Left ventricle myocardium inferior (tissue), 1 donor: ENCODE measurements around the gene RABGAP1. TPM values are rescaled to one million over a fixed set of nuclear protein-coding genes. Genes with fewer than 3 reads are reported as not detected.

Experiments
- DNase-seq: peaks from one replicate; pipeline ENCODE4 v3.0.0-alpha.2; 2020
- H3K27ac ChIP-seq: fragments of 200-600 bp; replicated peaks from 2 replicates; pipeline ENCODE4 v1.8.0; 2021
- H3K27me3 ChIP-seq: fragments of 200-600 bp; 2 replicates; pipeline ENCODE4 v1.8.0; 2021; ENCODE audit warnings: low read depth
- H3K36me3 ChIP-seq: fragments of 200-600 bp; 2 replicates; pipeline ENCODE4 v1.8.0; 2021
- H3K4me1 ChIP-seq: fragments of 200-600 bp; 2 replicates; pipeline ENCODE4 v1.8.0; 2021
- H3K4me3 ChIP-seq: fragments of 200-600 bp; 2 replicates; pipeline ENCODE4 v1.8.0; 2021; ENCODE audit warnings: mild to moderate bottlenecking, moderate library complexity
- H3K9me3 ChIP-seq: fragments of 200-600 bp; replicated peaks from 2 replicates; pipeline ENCODE4 v1.8.0; 2021
- intact Hi-C: fragments of 100-400 bp; cut with micrococcal nuclease; formaldehyde crosslinking; loops from one replicate; pipeline ENCODE4 v1.11.0; 2022
- total RNA-seq: library from RNA; stranded (reverse); fragmentation: NEBNext Ultra II Directional; extraction: Animal tissue kit (Norgen Biotek cat#: 25700); gene quantifications from one replicate; pipeline ENCODE4 v1.2.1, GENCODE V29; 2021
- TF ChIP-seq, protein P1 (sequence below): fragments of 200-600 bp; IDR thresholded peaks from 2 replicates; pipeline ENCODE4 v1.8.0; 2021; ENCODE audit warnings: antibody characterized with exemption, mild to moderate bottlenecking, borderline replicate concordance
- donor health status: DM: no; HTN: yes; CAD: no; lungs with severe emphysema.

The RABGAP1 gene
- total RNA-seq, 1 donor from 2014 or later, result 48.2 TPM

DNA sequence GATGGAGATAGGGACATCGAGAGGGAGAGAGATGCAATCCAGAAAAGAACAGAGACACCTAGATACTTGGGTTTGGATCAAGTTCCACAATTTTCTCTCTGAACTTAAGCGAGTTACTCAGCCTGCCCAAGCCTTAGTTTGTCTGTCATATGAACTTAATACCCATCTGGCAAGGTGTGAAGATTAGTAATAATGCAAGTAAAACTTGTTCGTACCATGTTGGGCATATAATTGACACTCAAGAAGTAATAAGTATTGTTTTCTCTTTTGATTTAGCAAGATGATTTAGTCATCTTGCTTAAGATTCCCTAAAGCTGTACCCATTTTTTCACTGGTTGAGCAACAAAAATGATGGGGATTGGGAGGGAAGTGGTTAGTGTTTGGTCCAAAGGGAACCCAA lies 7.5 kb downstream of the RABGAP1 start:
- Histone ChIP-seq H3K27ac (peak overlapping the region; percentile 53), H3K36me3 (no peaks in the 10 kb centered on the region), H3K4me3 (no peak overlapping the region), H3K4me1 (peaks cover 70% of the 10 kb centered on the region), H3K9me3 (no peaks in the 10 kb centered on the region), H3K27me3 (no peaks in the 10 kb centered on the region)
- no peak for DNase-seq
- TF ChIP-seq, protein P1, sequence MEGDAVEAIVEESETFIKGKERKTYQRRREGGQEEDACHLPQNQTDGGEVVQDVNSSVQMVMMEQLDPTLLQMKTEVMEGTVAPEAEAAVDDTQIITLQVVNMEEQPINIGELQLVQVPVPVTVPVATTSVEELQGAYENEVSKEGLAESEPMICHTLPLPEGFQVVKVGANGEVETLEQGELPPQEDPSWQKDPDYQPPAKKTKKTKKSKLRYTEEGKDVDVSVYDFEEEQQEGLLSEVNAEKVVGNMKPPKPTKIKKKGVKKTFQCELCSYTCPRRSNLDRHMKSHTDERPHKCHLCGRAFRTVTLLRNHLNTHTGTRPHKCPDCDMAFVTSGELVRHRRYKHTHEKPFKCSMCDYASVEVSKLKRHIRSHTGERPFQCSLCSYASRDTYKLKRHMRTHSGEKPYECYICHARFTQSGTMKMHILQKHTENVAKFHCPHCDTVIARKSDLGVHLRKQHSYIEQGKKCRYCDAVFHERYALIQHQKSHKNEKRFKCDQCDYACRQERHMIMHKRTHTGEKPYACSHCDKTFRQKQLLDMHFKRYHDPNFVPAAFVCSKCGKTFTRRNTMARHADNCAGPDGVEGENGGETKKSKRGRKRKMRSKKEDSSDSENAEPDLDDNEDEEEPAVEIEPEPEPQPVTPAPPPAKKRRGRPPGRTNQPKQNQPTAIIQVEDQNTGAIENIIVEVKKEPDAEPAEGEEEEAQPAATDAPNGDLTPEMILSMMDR, result no peak
- intact Hi-C loops, result no loop called here

DNA sequence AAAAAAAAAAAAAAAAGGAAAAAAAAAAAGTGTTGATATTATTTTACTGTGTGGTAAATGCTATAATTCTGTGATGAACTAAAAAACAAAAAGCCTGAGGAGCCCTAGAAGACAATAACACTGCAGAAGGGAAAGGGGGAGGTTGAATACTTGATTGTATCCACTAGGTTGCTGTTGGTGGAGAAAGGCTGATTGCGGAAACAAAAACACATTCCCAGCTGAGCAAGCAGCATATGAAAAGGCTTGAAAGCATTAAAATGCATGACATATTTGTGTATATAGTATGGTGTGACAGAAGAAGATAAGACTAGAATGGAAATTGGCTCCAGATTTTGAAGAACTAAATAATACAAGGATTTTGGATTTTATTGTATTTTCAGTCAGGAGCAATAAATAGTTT lies 8.9 kb downstream of the RABGAP1 start:
- no peaks in the 10 kb centered on the region for H3K36me3 ChIP-seq
- peaks cover 74% of the 10 kb centered on the region for H3K4me1 ChIP-seq
- DNase-seq, result no peak
- intact Hi-C loops, result no loop called here
- H3K9me3 ChIP-seq, result no peaks in the 10 kb centered on the region
- H3K27ac ChIP-seq, result no peak overlapping the region
- no peak overlapping the region for H3K4me3 ChIP-seq
- TF ChIP-seq, protein P1, result no peak
- H3K27me3 ChIP-seq, result no peaks in the 10 kb centered on the region

DNA sequence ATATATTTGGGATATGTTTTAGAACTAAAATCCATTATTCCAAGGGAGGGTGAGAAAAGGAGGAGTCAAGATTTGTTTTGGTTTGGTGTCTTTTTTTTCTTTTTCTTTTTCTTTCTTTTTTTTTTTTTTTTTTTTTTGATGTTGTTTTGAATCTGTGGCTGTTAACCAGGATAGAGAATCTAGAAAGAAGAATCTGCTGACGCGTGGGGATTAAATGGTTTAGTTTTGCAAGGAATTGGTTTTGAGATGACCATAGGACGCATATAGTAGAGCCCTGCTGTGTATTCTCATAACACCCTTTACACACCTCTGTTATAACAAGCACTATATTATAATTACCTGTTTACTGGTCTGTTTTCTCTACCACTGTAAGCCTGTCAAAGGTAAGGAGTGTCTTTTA lies 9.4 kb downstream of the RABGAP1 start:
- Histone ChIP-seq H3K4me3 (no peak overlapping the region), H3K36me3 (no peaks in the 10 kb centered on the region), H3K9me3 (no peaks in the 10 kb centered on the region), H3K27ac (no peak overlapping the region), H3K27me3 (no peaks in the 10 kb centered on the region), H3K4me1 (peaks cover 76% of the 10 kb centered on the region)
- TF ChIP-seq, protein P1, result no peak
- DNase-seq, result no peak
- intact Hi-C loops, result no loop called here

DNA sequence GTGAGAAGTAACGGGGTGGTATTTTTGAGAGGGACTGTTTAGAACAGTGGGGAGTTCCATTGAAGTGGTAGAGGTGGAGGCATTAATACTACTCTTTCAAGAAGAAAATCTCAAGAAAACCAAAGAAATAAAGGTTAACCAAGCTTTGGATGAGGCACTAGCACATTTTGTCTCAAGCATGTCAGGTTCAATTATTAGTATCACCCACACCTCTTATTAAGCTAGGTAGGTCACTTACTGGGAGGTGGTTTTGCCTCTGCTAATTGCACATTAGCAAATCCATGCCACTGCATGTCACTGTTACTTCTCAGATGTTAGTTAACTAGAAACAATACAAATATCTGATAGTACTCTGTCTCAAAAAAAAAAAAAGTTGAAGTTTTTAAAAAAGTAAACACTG lies 10.2 kb downstream of the RABGAP1 start:
- no peak overlapping the region for H3K4me3 ChIP-seq
- no peak for DNase-seq
- H3K9me3 ChIP-seq, result no peaks in the 10 kb centered on the region
- peaks cover 68% of the 10 kb centered on the region for H3K4me1 ChIP-seq
- no peak overlapping the region for H3K27ac ChIP-seq
- no peaks in the 10 kb centered on the region for H3K36me3 ChIP-seq
- TF ChIP-seq, protein P1, result no peak
- no peaks in the 10 kb centered on the region for H3K27me3 ChIP-seq
- intact Hi-C loops, result no loop called here

DNA sequence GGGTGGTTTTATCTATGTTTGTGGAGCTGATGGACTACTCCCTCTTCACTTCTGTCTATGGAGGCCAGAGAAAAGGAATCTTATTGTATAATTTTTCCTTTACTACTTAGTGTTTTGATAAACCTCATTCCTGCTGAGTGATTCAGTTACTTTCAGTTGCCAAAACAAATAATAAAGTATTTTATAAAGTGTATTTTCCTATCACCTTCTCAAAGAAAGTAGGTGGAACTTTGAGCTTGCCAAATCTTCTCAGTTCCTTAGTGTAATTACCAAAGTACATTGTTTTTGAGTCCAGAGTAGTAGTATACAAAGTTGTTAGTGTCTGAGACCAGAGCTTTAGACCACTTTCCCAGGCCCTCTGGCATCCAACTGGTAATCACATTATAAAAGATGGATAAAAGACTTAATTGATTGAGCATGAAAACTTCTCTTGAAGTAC lies 13.5 kb downstream of the RABGAP1 start:
- Histone ChIP-seq H3K4me3 (no peak overlapping the region), H3K4me1 (peaks cover 53% of the 10 kb centered on the region), H3K27ac (peak overlapping the region; percentile 22), H3K27me3 (no peaks in the 10 kb centered on the region), H3K36me3 (peaks cover 9% of the 10 kb centered on the region), H3K9me3 (no peaks in the 10 kb centered on the region)
- intact Hi-C loops, result no loop called here
- TF ChIP-seq, protein P1, result no peak
- DNase-seq, result no peak

DNA sequence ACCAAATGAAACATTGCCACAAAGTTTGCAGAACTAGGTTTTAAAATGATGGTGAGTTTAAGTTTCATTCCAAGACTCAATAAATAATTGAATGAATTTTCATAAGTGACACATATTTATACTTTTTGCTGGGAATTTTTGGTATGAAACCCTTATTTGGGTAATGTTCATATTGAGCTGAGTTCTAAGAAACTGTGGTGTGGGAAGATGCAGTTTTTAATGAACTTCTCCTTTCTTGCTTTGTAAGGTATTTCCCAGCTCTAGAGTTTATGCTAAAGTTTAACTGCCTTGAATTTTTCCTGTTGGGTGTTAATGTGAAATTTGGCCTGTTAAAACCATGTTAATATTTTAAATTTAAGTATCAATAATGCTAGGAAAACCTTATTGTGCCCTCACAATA lies 15.1 kb downstream of the RABGAP1 start:
- H3K27me3 ChIP-seq, result no peaks in the 10 kb centered on the region
- peaks cover 36% of the 10 kb centered on the region for H3K4me1 ChIP-seq
- TF ChIP-seq, protein P1, result no peak
- peaks cover 22% of the 10 kb centered on the region for H3K36me3 ChIP-seq
- DNase-seq, result no peak
- intact Hi-C loops, result no loop called here
- peaks cover 1% of the 10 kb centered on the region for H3K9me3 ChIP-seq
- H3K27ac ChIP-seq, result no peak overlapping the region
- no peak overlapping the region for H3K4me3 ChIP-seq
